Esophagus mucosa (tissue), 1 donor: ENCODE data around the gene PPP2R2D. TPM values are rescaled to one million over a fixed set of nuclear protein-coding genes. Genes with fewer than 3 reads are reported as not detected.
"Not testable (repeated sequence)": the region's sequence is repeated elsewhere in the genome, so short reads cannot be mapped to it uniquely, and the experiment has no call there.

ENCODE experiments used
- ATAC-seq: fragments of 200-7000 bp; cut with Tn5 transposase; one replicate; pipeline ENCODE4 v1.9.1; 2020
- total RNA-seq: library from RNA; stranded (reverse); gene quantifications from one replicate; pipeline ENCODE4 v1.2.4, GENCODE V29; 2023
- donor health status: DM: yes; HTN: yes; CAD: no.

PPP2R2D gene
- total RNA-seq, 1 donor from 2014 or later = 14.1 TPM

DNA sequence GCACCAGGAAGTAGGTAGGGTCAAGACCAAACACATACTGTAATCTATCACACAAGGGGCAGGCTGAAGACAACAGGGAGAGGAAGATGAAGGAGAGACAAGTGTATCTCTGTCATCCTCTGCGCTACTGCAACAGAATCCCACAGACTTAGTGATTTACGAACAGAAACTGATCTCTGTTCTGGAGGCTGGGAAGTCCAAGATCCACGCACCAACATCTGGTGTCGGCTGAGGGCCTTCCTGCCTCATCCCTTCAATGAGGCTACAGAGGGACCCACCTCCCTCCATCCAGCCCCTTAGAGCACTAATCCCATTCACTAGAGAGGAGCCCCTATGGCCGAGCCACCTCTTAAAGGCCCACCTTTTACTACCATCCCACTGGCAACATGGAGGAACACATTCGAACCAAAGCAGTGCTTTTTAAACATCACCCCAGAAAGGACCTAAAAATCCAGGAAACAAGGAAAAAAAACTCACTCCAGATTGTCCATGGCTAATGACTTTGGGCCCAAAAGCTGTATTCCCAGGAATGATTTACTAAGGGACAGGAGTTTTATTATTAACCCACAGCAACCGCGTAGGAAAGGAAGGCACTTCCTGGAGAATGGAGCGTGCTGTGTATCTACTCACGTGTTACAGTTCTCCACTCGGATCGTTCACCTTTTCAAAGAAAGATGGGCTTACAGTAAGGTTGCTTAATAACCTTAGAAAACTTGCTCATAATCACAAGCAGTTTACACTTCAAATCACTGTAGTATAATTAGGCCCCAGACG, 76.7 kb downstream of the PPP2R2D start:
- ATAC-seq = no peak

DNA sequence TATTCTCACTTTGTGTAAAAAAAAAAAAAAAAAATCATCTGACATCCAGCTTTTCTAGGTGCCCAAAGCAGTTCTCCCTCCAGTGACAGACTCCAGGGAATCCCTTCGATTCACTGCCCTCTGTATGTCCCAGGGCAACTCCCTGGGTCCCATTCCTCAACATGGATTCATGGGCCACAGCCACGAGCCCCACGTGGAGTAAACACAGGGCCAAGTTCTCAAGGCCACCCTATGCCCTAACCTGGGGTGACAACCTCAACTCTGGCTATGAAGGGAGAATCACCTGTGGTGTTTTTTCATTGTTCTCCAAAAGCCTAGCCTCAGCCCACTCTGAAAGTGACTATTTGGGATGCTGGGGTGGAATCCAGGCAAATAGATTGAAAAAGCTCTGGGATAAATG, 77.6 kb downstream of the PPP2R2D start:
- no peak for ATAC-seq

- ATAC-seq = no peak
Observed at GRCh38 chr10:131978851-131979250, 78.0 kb downstream of the PPP2R2D start.

DNA sequence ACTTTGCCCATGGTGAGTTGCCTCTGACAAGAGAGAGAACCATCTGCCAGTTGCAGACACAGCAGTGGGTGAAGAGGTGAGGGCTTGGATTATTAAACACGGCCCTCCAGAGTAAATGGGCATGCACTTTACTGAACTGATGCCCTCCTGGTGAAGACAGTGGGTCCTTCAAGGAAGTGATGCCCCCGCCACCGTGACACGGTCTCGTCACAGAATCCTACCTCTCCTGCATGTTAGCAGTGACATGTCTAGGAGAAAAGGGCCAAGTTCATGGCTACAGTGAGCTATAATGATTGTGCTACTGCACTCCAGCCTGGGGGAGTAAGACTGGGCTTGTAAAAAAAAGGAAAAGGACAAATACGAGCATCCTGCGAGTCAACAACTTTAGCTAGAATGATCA, 78.5 kb downstream of the PPP2R2D start:
- ATAC-seq = no peak

DNA sequence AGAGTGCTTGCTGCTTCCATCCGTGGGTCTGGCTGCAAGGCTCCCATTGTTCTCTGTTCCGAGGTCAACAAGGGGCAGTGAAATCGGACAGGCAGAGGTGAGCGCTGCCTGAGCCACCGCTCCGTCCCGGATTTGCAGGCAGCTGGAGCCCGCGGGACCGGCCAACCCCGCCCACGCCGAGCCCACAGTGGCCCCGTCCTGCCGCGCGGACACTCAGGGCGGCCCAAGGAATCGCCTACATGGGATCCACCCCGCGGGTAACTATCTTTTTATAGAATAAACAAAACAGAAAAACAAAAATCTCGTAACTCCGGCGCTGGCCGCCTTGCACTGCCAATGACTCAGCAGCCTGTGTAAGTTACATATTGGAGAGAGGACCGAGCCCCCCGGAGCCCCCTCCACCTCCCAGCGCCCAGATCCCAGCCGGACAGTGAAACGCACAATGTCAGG, 79.0 kb downstream of the PPP2R2D start:
- ATAC-seq = no peak

DNA sequence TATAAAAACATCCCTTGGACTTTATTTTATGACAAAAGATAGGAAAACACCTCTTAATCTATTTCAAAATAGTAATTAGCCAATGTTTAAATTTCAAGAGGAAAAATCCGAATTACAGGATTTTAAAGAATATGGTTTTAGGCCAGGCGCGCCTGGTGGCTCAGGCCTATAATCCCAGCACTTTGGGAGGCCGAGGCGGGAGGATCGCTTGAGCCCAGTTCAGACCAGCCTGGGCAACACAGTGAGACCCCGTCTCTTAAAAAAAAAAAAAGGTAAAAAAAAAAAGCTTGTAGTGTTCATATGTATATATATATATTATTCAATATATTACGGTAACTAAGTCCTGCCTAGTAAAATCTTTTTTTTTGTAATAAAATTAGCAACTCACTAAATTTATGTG, 79.5 kb downstream of the PPP2R2D start:
- ATAC-seq = no peak

DNA sequence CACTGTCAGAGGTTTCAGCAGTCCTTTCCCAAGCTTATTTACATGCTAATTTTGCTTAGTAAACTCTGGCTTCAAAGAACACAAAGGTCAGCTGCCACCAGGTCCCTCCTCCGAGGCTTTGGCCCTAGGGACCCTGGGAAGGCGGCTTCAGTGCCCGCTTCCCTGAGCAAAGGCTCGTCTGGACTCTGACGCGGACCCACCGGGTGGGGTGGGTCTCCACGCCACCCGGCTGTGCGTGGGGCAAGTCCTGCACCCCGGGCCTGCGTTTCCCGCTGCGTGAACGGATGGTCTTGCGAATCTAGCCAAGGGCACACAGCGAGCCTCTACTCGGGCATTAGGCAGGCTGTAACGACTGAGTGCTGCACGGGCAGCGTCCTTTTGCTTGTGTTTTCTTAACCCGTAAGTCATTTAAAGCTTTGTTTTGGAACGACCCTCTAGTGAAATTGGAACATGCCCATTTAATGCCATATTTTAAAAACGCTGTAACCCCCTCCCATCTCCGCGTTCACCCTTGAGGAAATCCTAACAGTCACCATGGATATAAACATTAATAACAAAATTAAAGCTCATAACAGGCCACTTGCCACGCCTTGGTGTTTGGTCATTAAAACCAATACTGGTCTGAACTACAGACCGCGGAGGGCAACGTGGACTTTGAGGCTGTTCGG, 80.1 kb downstream of the PPP2R2D start:
- no peak for ATAC-seq

- ATAC-seq = peak; percentile 95
Observed at GRCh38 chr10:131981429-131982184, 80.8 kb downstream of the PPP2R2D start, which contains the start of gene BNIP3. BNIP3 (minus strand) TSS chr10:131981923; CDS start chr10:131981806, 117 bp downstream.

DNA sequence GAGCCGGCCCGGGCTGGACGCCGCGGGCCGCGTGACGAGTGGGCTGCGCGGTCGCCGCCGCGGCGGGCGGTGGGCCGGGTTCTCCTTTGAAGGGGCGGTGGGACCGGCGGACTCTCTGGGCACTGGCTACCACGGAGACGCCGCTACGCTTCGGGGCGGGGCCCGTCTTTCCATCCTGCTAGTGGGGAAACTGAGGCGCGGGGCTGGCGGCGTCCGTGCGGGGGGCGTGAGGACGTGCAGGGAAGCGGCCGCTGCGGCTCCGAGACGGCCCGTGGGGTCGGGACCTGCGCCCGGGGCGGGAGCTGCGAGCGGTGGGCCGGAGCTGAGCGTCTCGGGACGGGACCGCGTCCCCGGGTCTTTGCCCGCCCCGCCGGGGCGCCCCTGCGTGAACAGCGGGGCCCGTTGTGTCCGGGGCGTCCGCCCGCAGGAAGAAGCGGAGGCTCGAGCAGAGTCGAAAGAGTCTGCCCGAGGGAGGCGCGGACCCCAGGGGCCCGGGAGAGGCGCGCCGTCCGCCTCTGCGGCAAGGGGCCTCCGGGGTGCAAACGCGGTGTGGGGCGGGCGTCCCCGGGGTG, 81.5 kb downstream of the PPP2R2D start:
- no peak for ATAC-seq

DNA sequence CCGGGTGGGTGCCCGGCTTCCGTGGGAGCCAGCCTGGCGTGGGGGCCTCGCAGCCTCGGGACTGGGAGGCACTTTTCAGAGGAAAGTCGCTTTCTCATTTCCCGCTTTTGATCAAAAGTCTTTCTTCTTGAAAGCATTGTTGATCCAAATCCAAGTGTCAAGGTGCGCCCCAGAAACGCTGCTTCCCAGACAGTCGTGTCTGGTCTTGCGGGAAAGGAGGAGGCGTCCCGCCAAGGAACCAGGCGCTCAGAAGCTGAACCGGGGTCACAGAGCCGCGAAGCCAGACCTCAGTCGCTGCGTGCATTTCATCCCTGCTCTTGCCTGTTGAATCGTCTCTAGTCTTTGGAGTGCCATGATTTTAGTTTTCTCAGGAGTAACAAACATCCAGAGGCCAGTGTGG, 82.0 kb downstream of the PPP2R2D start:
- no peak for ATAC-seq

DNA sequence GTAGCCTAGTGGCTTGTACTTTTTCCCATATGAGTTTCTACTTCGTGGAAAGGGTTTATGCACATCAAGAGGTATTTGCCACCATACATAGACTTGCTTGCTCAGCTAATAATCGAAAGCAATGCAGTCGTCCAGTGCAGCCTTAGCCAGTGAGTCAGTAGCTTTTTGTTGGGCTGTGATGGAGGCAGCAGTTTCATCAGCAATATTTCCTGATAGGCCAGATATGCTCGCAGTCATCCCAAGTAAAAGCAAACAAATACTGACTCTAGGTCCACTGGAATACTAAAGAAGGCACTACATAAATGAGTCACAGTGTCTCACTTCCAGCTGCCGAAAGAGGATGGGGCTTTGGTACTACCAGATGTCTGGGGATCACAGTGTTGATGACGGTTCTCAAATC, 83.0 kb downstream of the PPP2R2D start:
- ATAC-seq = peak; percentile 77

DNA sequence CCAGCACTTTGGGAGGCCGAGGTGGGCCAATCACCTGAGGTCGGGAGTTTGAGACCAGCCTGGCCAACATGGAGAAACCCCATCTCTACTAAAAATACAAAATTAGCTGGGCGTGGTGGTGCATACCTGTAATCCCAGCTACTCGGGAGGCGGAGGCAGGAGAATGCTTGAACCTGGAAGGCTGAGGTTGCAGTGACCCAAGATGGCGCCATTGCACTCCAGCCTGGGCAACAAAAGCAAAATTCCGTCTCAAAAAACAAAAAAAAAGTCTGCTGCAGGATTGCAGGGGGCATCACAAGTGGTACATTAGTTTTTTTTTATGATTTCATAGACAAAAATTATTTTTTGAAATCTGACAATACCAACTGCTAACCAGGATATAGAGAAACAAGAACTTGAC, 86.0 kb downstream of the PPP2R2D start:
- ATAC-seq = not testable (repeated sequence)

GRCh38 chr10:131987301-131987700, 86.5 kb downstream of the PPP2R2D start:
- not testable (repeated sequence) for ATAC-seq

- not testable (repeated sequence) for ATAC-seq
Observed at GRCh38 chr10:131987786-131988185, 87.0 kb downstream of the PPP2R2D start.

- no peak for ATAC-seq
Observed at GRCh38 chr10:131991726-131992125, 90.9 kb downstream of the PPP2R2D start.

DNA sequence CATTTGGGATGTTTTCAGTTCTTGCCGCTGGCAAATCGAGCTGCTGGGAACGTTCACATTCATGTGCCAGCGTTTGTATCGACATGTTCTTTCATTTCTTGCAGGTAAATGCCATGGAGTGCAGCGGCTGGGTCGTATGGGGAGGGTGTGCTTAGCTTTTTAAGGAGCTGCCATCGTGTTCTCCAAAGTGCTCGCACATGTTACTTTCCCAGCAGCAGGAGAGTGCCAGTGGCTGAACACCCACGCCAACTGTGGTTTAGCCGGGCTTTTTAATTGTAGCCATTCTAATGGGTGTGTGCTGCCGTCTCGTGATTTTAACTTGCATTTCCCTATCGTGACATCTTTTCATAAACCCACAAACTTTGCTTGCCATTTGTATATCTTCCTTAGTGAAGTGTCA, 92.5 kb downstream of the PPP2R2D start:
- no peak for ATAC-seq

- ATAC-seq = no peak
Observed at GRCh38 chr10:131994435-131994834, 93.6 kb downstream of the PPP2R2D start.

DNA sequence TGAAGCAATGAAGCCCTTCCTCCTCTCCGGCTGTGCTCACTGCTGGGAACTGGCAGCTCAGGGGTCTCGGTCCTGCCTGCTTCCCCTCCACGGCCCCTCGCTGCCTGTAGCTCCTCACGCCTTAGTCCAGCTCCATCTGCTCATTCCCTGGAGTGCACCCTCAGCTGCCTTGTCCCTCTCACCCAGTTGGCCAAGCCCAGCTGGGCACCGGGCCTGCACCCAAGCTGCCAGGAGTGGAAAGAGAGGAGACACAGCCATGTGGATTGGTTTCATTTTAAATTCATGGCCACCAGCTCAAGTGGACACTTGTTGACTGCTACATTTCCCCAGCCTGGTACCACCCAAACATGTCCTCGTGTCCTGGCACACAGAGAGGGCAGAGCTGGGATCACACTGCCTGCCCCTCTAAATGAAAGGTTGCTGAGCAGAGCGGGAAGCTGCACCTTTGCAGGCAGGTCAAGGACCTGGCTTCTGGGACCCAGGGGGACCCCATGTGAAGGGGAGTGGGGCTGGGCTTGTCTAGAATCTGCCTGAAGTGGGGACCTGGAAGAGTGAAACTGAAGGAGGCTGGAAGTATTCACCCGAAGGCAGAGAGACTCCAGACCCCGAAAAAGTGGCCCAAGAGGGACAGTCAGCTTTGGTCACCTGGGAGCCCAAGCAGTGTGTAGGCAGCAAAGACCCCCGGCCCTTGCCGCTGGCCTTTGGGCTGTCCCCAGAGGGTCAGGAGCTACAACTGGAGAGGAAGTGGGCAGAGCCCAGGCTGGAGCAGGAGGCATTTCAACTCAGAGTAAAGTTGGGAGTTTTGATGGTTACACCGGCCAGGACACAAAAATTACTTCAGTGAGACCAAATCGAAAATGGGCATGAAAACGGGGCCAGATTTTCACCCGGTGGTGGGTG, 95.9 kb downstream of the PPP2R2D start:
- ATAC-seq = no peak

DNA sequence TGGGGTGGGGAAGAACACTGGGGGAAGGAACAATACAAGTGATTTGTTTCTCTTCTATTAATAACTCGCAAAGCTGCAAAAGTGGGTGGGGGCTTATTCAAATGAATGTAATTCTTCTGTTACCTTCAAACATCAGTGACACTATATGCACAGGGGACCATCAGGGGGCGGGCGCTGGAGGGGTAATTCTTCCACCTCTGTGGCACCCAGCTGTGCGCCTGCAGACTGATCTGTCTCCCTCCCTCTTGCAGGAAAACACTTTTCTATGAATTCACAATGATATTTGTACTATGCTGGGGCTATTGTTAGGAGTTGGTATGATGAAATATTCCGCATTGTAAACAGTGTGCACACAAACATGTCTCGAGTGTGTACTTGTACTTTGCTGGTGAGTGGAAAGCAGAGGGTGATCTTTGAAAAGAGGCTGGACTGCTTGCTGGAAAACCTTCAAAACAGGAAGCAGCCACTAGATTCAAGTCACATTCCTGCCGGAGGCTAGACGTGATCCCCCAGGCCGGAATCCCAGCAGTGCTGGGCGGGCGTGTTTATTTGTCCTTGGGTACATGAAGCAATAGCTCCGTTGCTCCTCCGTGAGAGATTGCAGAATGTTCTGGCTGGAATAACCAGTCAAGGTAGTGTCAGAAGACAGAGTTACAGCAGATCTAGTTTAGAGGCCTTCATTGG, 96.7 kb downstream of the PPP2R2D start:
- ATAC-seq = peak; percentile 94

GRCh38 chr10:131998050-131998844, 97.4 kb downstream of the PPP2R2D start:
- peak; percentile 17 for ATAC-seq
